Measurements from ENCODE around the gene NUP214. TPM values are rescaled to one million over a fixed set of nuclear protein-coding genes. Genes with fewer than 3 reads are reported as not detected.
"Not testable (repeated sequence)": the region's sequence is repeated elsewhere in the genome, so short reads cannot be mapped to it uniquely, and the experiment has no call there.

Gene NUP214
- total RNA-seq, 2 donors from 2014 or later = 44.3 to 55.0 TPM

DNA sequence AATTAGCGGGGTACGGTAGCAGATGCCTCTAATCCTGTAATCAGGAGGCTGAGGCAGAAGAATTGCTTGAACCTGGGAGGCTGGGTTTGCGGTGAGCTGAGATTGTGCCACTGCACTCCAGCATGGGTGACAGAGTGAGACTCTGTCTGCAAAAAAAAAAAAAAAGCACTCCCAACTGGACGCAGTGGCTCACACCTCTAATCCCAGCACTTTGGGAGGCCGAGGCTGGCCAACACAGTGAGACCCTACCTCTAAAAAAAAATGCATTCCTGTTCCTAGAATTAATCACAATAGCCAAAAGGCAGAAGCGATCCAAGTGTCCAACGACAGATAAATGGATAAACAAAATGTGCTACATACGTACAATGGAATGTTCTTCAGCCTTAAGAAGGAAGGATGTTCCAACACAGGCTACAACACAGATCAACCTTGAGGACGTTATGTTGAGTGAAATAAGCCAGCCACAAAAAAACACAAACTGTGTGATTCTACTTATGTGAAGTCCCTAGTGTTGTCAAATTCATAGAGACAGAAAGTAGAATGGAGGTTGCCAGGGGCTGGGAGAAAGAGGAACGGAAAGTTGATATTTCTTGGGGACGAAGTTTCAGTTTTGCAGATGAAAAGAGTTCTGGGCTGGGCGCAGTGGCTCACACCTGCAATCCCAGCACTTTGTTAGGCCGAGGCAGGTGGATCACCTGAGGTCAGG is 137.1 kb downstream of the NUP214 start:
- Histone ChIP-seq H3K27me3 (replicated peaks; ENCODE audit: insufficient read depth) (no peaks in the 10 kb centered on the region), H3K4me1 (ENCODE audit: control insufficient read depth in 1 of 2, low read depth in 2 of 2) (no peaks in the 10 kb centered on the region), H3K27ac (no peak overlapping the region), H3K9me3 (no peaks in the 10 kb centered on the region), H3K36me3 (no peaks in the 10 kb centered on the region), H3K4me3 (no peak overlapping the region)
- DNase-seq (ENCODE audit: low spot score) = no peak
- TF ChIP-seq CTCF (IDR thresholded peaks at IDR 0.05) = no peak
- no peak for ATAC-seq (ENCODE audit: insufficient number of reproducible peaks, low FRiP score, low read depth)

DNA sequence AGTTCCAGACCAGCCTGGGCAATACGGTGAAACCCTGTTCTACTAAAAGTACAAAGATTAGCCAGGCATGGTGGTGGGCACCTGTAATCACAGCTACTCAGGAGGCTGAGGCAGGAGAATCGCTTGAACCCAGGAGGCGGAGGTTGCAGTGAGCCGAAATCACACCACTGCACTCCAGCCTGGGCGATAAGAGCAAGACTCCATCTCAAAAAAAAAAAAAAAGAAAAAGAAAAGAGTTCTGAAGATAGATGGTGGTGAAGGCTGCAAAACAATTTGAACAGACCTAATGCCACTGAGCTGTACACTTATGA is 137.6 kb downstream of the NUP214 start:
- not testable (repeated sequence) for ATAC-seq (ENCODE audit: insufficient number of reproducible peaks, low FRiP score, low read depth); H3K36me3 ChIP-seq; DNase-seq (ENCODE audit: low spot score); H3K27ac ChIP-seq; H3K9me3 ChIP-seq; H3K4me3 ChIP-seq; H3K27me3 ChIP-seq (replicated peaks; ENCODE audit: insufficient read depth); H3K4me1 ChIP-seq (ENCODE audit: control insufficient read depth in 1 of 2, low read depth in 2 of 2)

DNA sequence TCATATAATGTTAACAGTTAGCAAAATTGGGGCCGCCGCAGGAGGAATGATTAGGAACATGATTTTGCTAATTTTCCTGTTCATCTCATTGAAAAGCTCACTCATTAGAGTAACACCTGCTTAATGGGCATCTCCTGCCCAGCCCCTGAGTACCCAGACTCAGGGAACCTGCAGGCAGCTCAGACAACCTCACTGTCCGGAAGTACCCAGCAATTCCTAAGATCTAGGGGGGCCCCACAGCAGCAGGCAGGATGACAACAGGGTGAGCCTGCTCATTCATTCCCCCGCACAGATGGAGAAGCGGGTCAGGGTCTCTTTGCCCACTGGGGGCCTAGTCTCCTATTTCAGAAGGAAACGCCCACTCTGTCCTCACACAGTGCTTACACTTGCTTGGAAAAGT is 138.3 kb downstream of the NUP214 start:
- no peak for ATAC-seq (ENCODE audit: insufficient number of reproducible peaks, low FRiP score, low read depth)
- no peak for TF ChIP-seq CTCF (IDR thresholded peaks at IDR 0.05)
- no peaks in the 10 kb centered on the region for H3K4me1 ChIP-seq (ENCODE audit: control insufficient read depth in 1 of 2, low read depth in 2 of 2)
- DNase-seq (ENCODE audit: low spot score) = no peak
- no peak overlapping the region for H3K27ac ChIP-seq
- H3K4me3 ChIP-seq = no peak overlapping the region
- H3K27me3 ChIP-seq (replicated peaks; ENCODE audit: insufficient read depth) = no peaks in the 10 kb centered on the region
- H3K36me3 ChIP-seq = no peaks in the 10 kb centered on the region
- no peaks in the 10 kb centered on the region for H3K9me3 ChIP-seq

- no peak overlapping the region for H3K4me3 ChIP-seq
- TF ChIP-seq CTCF (IDR thresholded peaks at IDR 0.05) = no peak
- H3K4me1 ChIP-seq (ENCODE audit: control insufficient read depth in 1 of 2, low read depth in 2 of 2) = no peaks in the 10 kb centered on the region
- H3K27ac ChIP-seq = no peak overlapping the region
- no peaks in the 10 kb centered on the region for H3K27me3 ChIP-seq (replicated peaks; ENCODE audit: insufficient read depth)
- H3K9me3 ChIP-seq = no peaks in the 10 kb centered on the region
- ATAC-seq (ENCODE audit: insufficient number of reproducible peaks, low FRiP score, low read depth) = no peak
- DNase-seq (ENCODE audit: low spot score) = no peak
- H3K36me3 ChIP-seq = no peaks in the 10 kb centered on the region
These were observed 138.8 kb downstream of the NUP214 start for GRCh38 chr9:131264231-131264630.

GRCh38 chr9:131266266-131267229 is 141.2 kb downstream of the NUP214 start:
- no peaks in the 10 kb centered on the region for H3K36me3 ChIP-seq
- no peaks in the 10 kb centered on the region for H3K27me3 ChIP-seq (replicated peaks; ENCODE audit: insufficient read depth)
- ATAC-seq (ENCODE audit: insufficient number of reproducible peaks, low FRiP score, low read depth) (no peak), DNase-seq (ENCODE audit: low spot score) (no peak)
- no peaks in the 10 kb centered on the region for H3K9me3 ChIP-seq
- H3K4me3 ChIP-seq = no peak overlapping the region
- no peaks in the 10 kb centered on the region for H3K4me1 ChIP-seq (ENCODE audit: control insufficient read depth in 1 of 2, low read depth in 2 of 2)
- no peak for TF ChIP-seq CTCF (IDR thresholded peaks at IDR 0.05)
- no peak overlapping the region for H3K27ac ChIP-seq

Measured in thoracic aorta (tissue), 2 donors.